NCI-H510A treated with DMSO at 0.1 percent for 48 hours (cell line): ENCODE measurements around the gene NEMP1.
"Not testable (repeated sequence)": the region's sequence is repeated elsewhere in the genome, so short reads cannot be mapped to it uniquely, and the experiment has no call there.

Source experiments
- DNase-seq: peaks from one replicate; lab custom pipeline; 2025; lab: John Stamatoyannopoulos, UW

The NEMP1 gene

GRCh38 chr12:57091638-57092528, 13.3 kb upstream of the NEMP1 start:
- no peak for DNase-seq

GRCh38 chr12:57090924-57091637, 12.5 kb upstream of the NEMP1 start:
- DNase-seq, result no peak

GRCh38 chr12:57090490-57090889, 11.9 kb upstream of the NEMP1 start:
- no peak for DNase-seq

GRCh38 chr12:57089271-57090245, 11.0 kb upstream of the NEMP1 start:
- DNase-seq, result peak; percentile 21

- peak; percentile 81 for DNase-seq
Measured at GRCh38 chr12:57088354-57089270, 10.0 kb upstream of the NEMP1 start, which contains the start of gene NAB2. TSS of gene NAB2 (plus strand) at chr12:57089114. CDS start at chr12:57089272, 158 bp downstream.

DNA sequence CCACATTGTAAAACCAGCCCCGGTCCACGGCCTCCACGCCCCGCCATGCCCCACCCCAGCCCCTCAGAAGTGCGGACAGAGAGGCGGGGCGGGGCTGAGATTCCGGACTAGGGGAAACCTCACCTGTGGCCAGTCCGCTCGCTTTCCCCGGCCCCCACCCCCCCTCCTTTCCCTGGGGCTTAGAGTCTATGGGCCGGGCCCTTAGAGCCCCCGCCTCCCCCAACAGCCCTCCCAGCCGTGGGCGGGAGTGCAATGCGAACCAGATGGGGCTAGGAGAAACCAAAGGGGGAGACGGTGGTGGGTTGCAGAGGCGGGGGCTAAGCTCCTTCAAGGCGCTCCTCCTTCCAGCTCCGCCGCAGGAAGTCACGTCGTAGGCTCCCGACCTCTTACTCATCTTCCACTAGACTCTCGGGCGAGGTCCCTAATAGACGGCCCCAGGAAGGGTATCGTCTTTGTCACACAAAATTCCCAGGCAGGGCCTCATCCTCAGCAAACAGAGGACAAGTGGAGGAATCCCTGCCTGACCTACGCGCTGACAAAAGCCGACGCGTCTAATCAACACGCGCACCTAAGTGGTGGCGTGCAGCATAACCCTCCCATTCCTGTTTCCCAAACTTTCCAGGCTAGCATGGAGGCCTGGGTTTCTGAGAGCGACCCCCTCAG, 9.2 kb upstream of the NEMP1 start:
- DNase-seq, result peak; percentile 62

DNA sequence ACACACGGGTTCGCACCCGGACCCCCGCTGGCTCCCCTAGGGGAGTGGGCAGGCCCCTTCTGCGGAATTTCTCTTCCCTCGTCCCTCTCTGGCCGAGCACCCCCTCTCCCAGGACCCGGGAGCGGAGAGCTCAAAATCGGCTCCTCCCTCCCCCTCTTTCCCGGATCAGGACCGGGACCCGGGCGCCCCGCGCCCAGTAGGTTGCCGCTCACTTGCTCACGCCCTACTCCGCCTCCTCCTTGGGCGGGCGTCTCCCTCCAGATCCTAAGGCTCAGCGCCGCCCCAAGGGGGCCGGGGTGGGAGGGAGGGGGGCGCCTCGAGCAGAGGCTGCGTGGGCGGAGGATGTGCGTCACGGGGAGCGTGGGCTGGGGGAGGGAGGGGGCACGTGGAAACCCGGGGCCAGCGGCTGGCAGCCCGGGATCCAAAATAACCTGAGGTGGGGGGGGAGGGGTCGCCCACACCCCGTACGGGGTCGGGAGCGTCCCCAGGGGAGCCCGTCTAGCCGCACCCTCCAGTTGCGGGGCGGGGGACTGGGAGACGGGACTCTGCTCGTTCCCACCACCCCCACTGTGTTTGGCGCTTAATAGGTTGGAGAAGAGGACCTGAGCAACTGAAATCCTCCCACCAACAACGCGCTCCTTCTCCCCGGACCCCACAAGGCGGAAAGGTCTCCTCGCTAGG, 8.6 kb upstream of the NEMP1 start:
- peak; percentile 34 for DNase-seq

DNA sequence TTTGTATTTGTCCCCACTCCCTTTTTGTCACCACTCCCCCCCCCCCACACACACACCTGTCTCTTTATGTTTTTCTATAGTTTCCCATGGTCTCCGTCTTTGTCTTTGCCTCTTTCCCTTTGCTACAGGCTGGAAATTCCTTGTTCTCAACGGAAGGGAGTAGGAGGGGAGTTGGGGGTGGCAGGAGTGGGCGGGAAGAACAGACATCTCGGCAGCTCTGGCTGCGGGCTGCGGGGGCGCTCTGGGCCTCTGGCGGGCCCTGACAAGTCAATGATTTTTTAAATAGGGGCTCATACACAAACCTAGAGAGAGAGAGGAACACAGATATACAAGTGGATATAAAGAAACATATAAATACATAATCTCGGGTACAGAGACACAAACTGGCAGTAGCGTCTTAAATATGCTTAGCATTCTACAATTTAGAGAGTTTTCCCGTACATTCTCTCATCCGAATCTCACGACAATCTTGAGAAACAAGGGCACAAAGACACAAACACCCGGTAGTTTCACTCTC, 8.0 kb upstream of the NEMP1 start:
- peak; percentile 50 for DNase-seq

DNA sequence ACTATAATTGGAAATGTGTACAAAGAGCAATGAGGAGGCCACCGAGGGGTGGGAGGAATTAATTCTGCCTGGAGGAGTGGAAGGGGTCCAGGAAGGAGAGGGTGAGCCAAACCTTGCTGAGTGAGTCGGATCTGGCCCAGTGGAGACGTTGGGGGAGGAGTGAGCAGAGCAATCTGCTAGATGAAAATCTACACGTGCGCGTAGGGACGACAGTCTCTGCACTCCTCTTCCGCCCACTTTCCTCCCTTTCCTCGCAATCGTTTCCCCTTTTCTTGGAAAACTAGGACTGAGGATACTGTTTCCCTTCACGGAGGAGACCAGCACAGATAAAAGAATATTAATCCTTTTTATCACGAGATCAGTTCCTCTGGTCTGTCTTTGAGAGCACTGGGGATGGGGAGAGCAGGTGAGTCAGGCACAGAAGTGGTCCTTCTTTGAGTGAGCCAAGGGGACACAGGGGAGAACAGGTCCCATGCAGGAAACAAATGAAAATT, 7.5 kb upstream of the NEMP1 start:
- no peak for DNase-seq

GRCh38 chr12:57080855-57081254, 2.3 kb upstream of the NEMP1 start:
- DNase-seq, result no peak

DNA sequence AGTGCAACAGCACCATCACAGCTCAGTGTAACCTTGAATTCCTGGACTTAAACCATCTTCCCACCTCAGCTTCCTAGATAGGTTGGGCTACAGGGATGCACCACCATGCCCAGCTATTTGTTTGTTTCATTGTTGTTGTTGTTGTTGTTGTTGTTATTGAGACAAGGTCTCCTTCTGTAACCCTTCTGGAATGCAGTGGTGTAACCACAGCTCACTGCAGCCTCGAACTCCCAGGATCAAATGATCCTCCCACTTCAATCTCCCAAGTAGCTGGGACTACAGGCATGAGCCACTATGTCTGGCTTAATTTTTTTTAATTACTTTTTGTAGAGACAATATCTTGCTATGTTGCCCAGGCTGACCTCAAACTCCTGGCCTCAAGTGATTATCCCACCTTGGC, 1.2 kb upstream of the NEMP1 start:
- DNase-seq, result no peak

DNA sequence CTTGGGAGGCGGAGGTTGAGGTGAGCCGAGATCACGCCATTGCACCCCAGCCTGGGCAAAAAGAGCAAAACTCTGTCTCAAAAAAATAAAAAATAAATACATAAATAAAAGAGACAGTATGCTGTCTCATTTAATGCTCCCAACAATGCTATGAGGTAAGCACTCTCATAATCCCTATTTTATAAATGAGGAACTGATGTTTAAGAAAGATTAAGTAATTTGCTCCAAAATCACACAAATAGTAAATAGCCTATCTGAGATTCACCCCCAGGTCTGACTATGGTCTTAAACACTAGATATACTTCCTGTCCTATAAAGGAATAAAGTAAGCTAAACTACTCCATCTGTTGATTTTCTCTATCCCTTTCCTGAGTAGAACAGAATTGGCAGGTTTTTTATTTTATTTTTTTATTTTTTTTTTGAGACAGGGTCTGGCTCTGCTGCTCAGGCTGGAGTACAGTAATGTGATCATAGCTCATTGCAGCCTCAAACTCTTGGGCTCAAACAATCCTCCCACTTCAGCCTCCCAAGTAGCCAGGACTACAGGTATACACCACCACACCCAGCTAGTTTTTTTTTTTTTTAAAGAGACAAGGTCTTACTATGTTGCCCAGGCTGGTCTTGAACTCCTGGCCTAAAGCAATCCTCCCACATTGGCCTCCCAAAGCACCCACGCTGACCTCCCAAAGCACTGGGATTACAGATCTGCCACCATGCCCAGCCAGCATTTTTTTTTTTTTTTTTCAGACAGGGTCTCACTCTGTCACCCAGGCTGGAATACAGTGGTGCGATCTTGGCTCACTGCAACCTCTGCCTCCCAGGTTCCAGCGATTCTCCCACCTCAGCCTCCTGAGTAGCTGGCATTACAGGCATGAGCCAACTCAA, 4.8 kb downstream of the NEMP1 start:
- DNase-seq, result not testable (repeated sequence)

GRCh38 chr12:57072661-57073060, 5.9 kb downstream of the NEMP1 start:
- DNase-seq, result no peak

DNA sequence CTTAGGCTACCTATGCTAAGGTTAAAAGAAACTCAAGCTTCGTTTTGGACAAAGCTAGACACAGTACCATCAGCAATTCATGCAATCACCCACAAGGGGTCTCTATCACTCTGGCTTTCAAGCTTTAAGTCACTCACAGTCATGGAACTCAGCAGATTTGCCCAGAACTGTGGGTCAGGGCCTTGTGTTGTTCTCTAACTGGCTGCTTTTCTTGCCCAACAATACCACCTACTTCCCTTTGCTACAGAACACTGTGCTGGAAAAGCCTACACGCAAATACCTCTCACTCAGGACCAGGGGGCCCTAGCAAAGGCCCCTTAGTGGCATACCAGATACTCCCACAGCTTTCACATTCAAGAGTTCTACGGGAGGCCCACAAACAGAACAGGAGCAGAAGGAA, 9.1 kb downstream of the NEMP1 start:
- peak; percentile 82 for DNase-seq

- DNase-seq, result no peak
Measured at GRCh38 chr12:57066245-57066644, 12.3 kb downstream of the NEMP1 start.

- DNase-seq, result no peak
Measured at GRCh38 chr12:57063991-57064685, 14.5 kb downstream of the NEMP1 start.

DNA sequence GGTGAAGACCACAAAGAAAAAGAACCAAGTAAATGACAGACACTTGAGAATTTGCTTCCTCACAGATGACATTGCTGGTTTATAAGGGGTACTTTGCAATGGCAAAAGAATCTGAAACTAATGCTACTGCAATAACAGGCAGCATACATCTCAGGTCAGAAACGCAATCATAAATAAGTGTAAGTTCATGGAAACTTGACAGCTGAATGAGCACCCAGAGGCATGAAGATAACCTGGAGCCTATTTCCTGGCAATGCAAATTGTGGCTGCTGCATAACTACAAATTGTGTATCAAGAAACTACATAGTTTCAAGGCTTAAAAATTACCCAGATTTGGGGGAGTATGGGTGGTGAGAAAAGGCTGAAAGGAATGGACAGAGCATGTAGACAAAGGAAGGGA, 20.1 kb downstream of the NEMP1 start:
- no peak for DNase-seq
